ENCODE measurements around the gene PRDM11. TPM values are rescaled to one million over a fixed set of nuclear protein-coding genes. Genes with fewer than 3 reads are reported as not detected.

The PRDM11 gene
- total RNA-seq, 2 donors from 2014 or later, result 23.8 to 30.5 TPM

DNA sequence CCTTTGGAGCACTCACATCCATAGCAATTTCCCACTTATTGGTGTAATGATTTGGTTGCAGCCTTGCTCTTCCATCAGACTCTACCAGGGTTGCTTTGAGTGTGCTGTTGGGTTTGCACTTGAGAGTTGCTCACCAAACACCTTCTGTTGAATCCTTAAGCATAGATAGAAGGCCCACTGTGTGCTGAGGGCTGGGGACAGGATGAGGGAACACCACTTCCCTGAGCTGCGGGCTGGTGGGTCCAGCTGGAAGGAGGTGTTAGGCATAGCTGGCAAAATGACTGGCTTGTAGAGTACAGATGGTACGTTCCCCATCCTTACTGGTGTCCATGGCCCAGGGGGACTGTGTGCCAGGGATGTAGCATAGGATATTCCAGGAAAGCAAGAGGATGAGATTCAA is 3.9 kb downstream of the PRDM11 start:
- Histone ChIP-seq H3K4me3 (no peak overlapping the region), H3K36me3 (no peaks in the 10 kb centered on the region), H3K4me1 (ENCODE audit: control insufficient read depth in 1 of 2, low read depth in 2 of 2) (peaks cover 16 to 55% of the 10 kb centered on the region in 2 donors), H3K27ac (no peak overlapping the region), H3K9me3 (no peaks in the 10 kb centered on the region), H3K27me3 (replicated peaks; ENCODE audit: insufficient read depth) (no peaks in the 10 kb centered on the region)
- ATAC-seq (ENCODE audit: insufficient number of reproducible peaks, low FRiP score, low read depth) (no peak), DNase-seq (ENCODE audit: low spot score) (no peak)
- TF ChIP-seq, protein P1, sequence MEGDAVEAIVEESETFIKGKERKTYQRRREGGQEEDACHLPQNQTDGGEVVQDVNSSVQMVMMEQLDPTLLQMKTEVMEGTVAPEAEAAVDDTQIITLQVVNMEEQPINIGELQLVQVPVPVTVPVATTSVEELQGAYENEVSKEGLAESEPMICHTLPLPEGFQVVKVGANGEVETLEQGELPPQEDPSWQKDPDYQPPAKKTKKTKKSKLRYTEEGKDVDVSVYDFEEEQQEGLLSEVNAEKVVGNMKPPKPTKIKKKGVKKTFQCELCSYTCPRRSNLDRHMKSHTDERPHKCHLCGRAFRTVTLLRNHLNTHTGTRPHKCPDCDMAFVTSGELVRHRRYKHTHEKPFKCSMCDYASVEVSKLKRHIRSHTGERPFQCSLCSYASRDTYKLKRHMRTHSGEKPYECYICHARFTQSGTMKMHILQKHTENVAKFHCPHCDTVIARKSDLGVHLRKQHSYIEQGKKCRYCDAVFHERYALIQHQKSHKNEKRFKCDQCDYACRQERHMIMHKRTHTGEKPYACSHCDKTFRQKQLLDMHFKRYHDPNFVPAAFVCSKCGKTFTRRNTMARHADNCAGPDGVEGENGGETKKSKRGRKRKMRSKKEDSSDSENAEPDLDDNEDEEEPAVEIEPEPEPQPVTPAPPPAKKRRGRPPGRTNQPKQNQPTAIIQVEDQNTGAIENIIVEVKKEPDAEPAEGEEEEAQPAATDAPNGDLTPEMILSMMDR (IDR thresholded peaks at IDR 0.05), result no peak

DNA sequence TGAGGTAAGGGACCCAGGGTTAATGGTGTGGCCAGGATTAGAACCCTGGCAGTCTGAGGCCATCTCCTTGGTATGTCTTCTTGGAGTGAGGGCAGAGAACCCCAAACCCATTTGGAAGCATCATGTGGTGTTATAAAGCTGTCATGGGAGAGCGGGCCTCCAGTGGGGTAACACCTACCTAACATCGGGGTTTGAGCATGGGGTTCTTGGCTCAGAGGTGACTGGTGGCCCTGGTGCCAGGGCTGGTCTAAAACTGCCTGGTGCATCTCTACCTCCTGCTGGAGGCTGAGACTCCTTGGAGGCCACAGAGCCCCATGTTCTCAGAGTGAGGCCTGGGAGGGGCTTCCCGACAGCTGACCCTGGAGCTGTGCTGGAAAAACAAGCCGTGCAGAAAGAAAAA is 4.5 kb downstream of the PRDM11 start:
- Histone ChIP-seq H3K4me3 (no peak overlapping the region), H3K9me3 (no peaks in the 10 kb centered on the region), H3K4me1 (ENCODE audit: control insufficient read depth in 1 of 2, low read depth in 2 of 2) (peaks cover 13 to 55% of the 10 kb centered on the region in 2 donors), H3K36me3 (no peaks in the 10 kb centered on the region), H3K27ac (no peak overlapping the region), H3K27me3 (replicated peaks; ENCODE audit: insufficient read depth) (no peaks in the 10 kb centered on the region)
- TF ChIP-seq, protein P1 (IDR thresholded peaks at IDR 0.05), result no peak
- DNase-seq (ENCODE audit: low spot score) (no peak), ATAC-seq (ENCODE audit: insufficient number of reproducible peaks, low FRiP score, low read depth) (no peak)

DNA sequence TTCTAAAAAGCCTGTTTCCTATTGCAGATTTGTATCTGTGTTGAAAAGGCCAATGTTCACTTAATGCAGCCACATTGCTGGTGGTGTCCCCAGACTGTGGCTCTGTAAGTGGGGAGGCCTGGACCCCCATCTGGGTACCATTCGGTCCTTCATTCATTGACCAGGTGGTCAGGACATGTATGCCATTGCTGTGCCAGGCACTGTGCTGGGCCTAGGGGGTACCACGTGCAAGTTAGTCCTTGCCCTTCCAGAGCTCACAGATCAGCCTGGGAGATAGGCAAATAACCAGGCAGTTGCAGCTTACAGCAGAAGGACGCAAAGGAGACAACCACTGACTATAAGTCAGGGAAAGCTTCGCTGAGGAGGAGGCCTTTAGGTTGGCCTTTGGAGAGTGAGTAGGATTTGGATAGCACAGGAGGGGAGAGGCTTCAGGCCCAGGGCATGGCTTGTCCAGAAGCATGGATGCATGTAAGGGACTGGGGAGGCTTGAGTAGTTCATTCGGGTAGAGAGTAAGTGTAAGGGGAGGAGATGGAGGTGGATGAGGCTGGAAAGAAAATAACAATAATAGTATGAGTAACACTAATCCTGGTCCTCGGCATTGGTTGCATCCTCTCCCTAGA is 5.0 kb downstream of the PRDM11 start:
- H3K9me3 ChIP-seq, result no peaks in the 10 kb centered on the region
- TF ChIP-seq, protein P1 (IDR thresholded peaks at IDR 0.05), result no peak
- H3K4me3 ChIP-seq, result no peak overlapping the region
- H3K27ac ChIP-seq, result no peak overlapping the region
- DNase-seq (ENCODE audit: low spot score) (no peak), ATAC-seq (ENCODE audit: insufficient number of reproducible peaks, low FRiP score, low read depth) (no peak)
- peaks cover 13 to 57% of the 10 kb centered on the region in 2 donors for H3K4me1 ChIP-seq (ENCODE audit: control insufficient read depth in 1 of 2, low read depth in 2 of 2)
- H3K27me3 ChIP-seq (replicated peaks; ENCODE audit: insufficient read depth), result no peaks in the 10 kb centered on the region
- no peaks in the 10 kb centered on the region for H3K36me3 ChIP-seq

DNA sequence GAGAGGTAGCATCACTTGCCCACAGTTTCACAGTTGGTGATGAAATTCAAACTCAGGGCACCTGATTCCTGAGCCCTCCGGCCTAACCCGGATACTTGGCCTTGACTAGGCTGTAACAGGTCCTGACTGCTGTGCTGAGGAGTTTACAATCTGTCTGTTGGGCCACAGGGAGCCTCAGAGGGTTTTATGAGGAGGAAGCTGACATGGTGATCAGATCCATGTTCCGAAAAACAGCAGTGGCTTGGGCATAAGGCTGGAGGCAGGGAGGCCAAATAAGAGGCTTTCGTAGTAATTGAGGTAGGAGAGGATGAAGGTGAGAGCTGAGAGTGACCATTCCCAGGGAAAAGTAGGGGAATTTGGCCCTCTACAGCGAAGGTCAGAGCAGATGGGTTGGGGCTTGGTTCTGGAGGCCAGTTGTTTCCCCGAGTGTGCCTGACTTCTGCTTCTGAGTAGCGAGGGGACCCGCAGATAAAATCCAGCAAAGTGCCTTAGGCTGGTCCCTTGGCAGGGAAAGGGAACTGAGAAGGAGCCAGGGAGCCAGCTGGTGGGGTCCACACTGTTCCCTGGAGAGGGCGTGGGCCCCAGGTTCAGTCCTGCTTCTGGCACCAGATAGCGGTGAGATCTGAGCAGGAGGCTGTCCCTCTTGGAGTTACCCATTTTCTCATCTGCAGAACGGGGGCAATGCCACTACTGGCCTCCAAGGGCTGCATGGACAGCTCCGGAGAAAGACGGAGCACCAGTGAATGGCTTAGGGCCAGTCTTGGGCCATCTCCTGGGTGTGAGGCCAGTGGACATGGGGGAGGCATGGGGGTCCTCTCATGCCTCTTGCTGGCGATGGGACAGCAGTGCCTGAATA is 6.5 kb downstream of the PRDM11 start:
- Histone ChIP-seq H3K4me3 (no peak overlapping the region), H3K9me3 (no peaks in the 10 kb centered on the region), H3K36me3 (no peaks in the 10 kb centered on the region), H3K27ac (no peak overlapping the region), H3K4me1 (ENCODE audit: control insufficient read depth in 1 of 2, low read depth in 2 of 2) (peaks cover 16 to 62% of the 10 kb centered on the region in 2 donors), H3K27me3 (replicated peaks; ENCODE audit: insufficient read depth) (no peaks in the 10 kb centered on the region)
- ATAC-seq (ENCODE audit: insufficient number of reproducible peaks, low FRiP score, low read depth) (no peak), DNase-seq (ENCODE audit: low spot score) (no peak)
- TF ChIP-seq, protein P1 (IDR thresholded peaks at IDR 0.05), result no peak

DNA sequence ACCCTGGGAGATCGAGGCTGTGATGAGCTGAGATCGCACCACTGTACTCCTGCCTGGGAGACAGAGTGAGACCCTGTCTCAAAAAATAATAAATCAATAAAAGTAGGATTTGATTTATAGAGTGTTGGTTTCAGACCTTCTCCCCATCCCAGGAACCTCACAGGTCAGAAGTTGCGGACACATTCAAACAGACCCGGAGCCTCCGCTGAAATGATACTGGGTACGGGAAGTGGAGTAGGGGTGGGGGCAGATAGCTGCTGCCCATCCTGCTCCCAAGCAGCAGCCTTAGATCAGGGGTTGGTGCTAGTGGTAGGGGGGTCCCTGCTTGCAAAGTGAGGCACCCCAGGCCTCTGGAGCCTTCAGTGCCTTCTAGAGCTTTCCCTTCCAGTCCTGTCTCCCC is 7.8 kb downstream of the PRDM11 start:
- ATAC-seq (ENCODE audit: insufficient number of reproducible peaks, low FRiP score, low read depth), result no peak
- no peak for DNase-seq (ENCODE audit: low spot score)
- Histone ChIP-seq H3K27me3 (replicated peaks; ENCODE audit: insufficient read depth) (no peaks in the 10 kb centered on the region), H3K36me3 (no peaks in the 10 kb centered on the region), H3K9me3 (no peaks in the 10 kb centered on the region), H3K4me1 (ENCODE audit: control insufficient read depth in 1 of 2, low read depth in 2 of 2) (peaks cover 25 to 62% of the 10 kb centered on the region in 2 donors), H3K4me3 (no peak overlapping the region), H3K27ac (peak overlapping the region; percentile 4 to 66)
- TF ChIP-seq, protein P1 (IDR thresholded peaks at IDR 0.05), result no peak
